Caco-2 (cell line): ENCODE measurements around the gene ZPLD1. TPM values are rescaled to one million over a fixed set of nuclear protein-coding genes. Genes with fewer than 3 reads are reported as not detected.

Experiments used
- BruUV-seq: library from RNA; stranded (reverse); fragments of 400-500 nt; replicated peaks from 2 replicates; lab custom pipeline; 2021; lab: Mats Ljungman, UMichigan
- CTCF ChIA-PET: fragments of 300-600 bp; sonication (Branson Sonifier 250); formaldehyde crosslinking; loops from one replicate; lab custom pipeline; 2022; ENCODE audit warnings: antibody characterized with exemption; lab: Charles Lee
- POLR2A ChIA-PET: fragments of 300-600 bp; sonication (Branson Sonifier 250); formaldehyde crosslinking; loops from one replicate; lab custom pipeline; 2022; ENCODE audit warnings: antibody characterized with exemption; lab: Charles Lee
- DNase-seq, 2 experiments: peaks; one replicate each; pipeline versions ENCODE4 v3.0.0 to v3.0.0-alpha.2; 2020 to 2022
- H3K27me3 ChIP-seq: replicated peaks from 2 replicates; pipeline ENCODE4 v1.6.0; 2011; ENCODE audit warnings: low read length; ENCODE audit not compliant: control insufficient read depth, insufficient read depth
- H3K36me3 ChIP-seq: 2 replicates; pipeline ENCODE4 v1.5.1; 2011; ENCODE audit warnings: low read length; ENCODE audit not compliant: control insufficient read depth, insufficient read depth
- H3K4me1 ChIP-seq: fragments of 250-450 bp; sonication (Bioruptor Pico); 2 replicates; pipeline ENCODE4 v1.5.1; 2020; ENCODE audit warnings: mild to moderate bottlenecking
- H3K4me3 ChIP-seq: 2 replicates; pipeline ENCODE4 v1.5.1; 2011; ENCODE audit warnings: low read depth, mild to moderate bottlenecking, control low read depth, low read length
- H3K9me3 ChIP-seq: fragments of 250-450 bp; sonication (Bioruptor Pico); 2 replicates; pipeline ENCODE4 v1.5.1; 2020; ENCODE audit warnings: mild to moderate bottlenecking, moderate library complexity
- H3K27ac Mint-ChIP-seq: one replicate; pipeline ENCODE4 v1.8.0; 2022; ENCODE audit warnings: mixed read lengths; ENCODE audit not compliant: unreplicated experiment
- H3K27me3 Mint-ChIP-seq: one replicate; pipeline ENCODE4 v1.8.0; 2022; ENCODE audit warnings: mixed read lengths; ENCODE audit not compliant: insufficient read depth, unreplicated experiment
- H3K36me3 Mint-ChIP-seq: one replicate; pipeline ENCODE4 v1.8.0; 2022; ENCODE audit warnings: mild to moderate bottlenecking, mixed read lengths; ENCODE audit not compliant: insufficient read depth, unreplicated experiment
- H3K4me1 Mint-ChIP-seq: one replicate; pipeline ENCODE4 v1.8.0; 2022; ENCODE audit warnings: low read depth, mixed read lengths; ENCODE audit not compliant: unreplicated experiment
- H3K4me3 Mint-ChIP-seq: one replicate; pipeline ENCODE4 v1.8.0; 2022; ENCODE audit warnings: mild to moderate bottlenecking, moderate library complexity, mixed read lengths; ENCODE audit not compliant: unreplicated experiment
- H3K9me3 Mint-ChIP-seq: one replicate; pipeline ENCODE4 v1.8.0; 2022; ENCODE audit warnings: mixed read lengths; ENCODE audit not compliant: unreplicated experiment
- intact Hi-C: fragments of 100-400 bp; cut with micrococcal nuclease; formaldehyde crosslinking; loops from one replicate; pipeline ENCODE4 v1.10.0; 2022; ENCODE audit not compliant: unreplicated experiment
- total RNA-seq: library from RNA; stranded (reverse); gene quantifications from 2 replicates; pipeline ENCODE4 v1.2.3, GENCODE V29; 2022
- TF ChIP-seq, protein P1 (sequence below), 2 experiments: fragments of 200-600 bp in 1 of 2; IDR thresholded peaks; 1 replicate in 1 of 2; 2 replicates in 1 of 2; pipeline versions ENCODE4 v1.5.1 to v1.8.0; 2011 to 2022; ENCODE audit warnings: antibody characterized with exemption in 1 of 2, control low read depth in 1 of 2, inconsistent platforms in 1 of 2, low read depth in 1 of 2, low read length in 1 of 2, mild to moderate bottlenecking in 1 of 2, moderate library complexity in 1 of 2; ENCODE audit not compliant: insufficient read depth in 1 of 2, severe bottlenecking in 1 of 2, unreplicated experiment in 1 of 2

The ZPLD1 gene
- total RNA-seq, 1 experiment from 2014 or later: not detected

DNA sequence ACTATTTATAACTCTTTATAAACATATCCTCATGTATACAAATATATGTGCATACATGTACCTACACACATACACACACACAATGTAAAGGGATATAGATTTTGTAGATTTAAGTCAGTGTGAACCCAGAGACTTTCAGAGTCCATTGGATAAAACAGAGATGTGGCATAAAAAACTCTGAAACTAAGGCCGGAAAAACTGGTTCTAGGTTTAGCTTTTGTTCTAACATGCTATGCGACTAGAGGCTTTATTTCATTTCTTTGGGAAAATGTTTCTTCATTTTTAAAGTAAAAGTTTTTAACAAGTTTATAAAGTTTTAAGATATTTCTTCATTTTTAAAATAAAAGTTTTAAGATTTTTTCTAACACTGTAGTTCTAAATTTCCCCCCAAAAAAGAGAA, 36.7 kb downstream of the ZPLD1 start:
- POLR2A ChIA-PET: no interaction called here
- CTCF ChIA-PET: interaction anchor here (1.0 kb wide), 1 partner anchor 65 kb away, joined by 3 read pairs; no protein-coding TSS in a partner anchor

DNA sequence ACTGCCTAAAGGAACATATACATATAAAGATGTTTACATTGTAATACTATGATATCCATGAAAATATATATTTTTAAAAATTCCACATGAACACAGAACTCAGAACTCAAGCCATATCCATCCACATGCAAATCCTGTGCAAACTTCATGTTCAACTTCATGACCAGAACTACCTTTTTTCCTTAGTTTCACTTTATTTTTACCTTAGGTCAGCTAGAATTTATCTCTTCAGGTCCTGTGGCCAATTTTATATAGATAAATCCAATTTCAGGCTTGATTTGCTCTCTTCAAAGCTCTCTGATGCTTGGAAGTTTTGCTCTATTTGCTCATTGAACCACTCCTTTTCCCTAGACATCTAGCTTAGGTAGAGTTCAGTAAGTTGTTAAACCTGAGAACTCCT, 38.8 kb downstream of the ZPLD1 start:
- no TSS peak for BruUV-seq

More for the DNA sequence above, 36.7 kb downstream of the ZPLD1 start:
- BruUV-seq: no TSS peak
- peaks cover 3% of the 10 kb centered on the region for H3K27me3 Mint-ChIP-seq
- peaks cover 2% of the 10 kb centered on the region for H3K4me1 Mint-ChIP-seq
- H3K4me3 Mint-ChIP-seq: no peak overlapping the region
- H3K9me3 Mint-ChIP-seq: no peaks in the 10 kb centered on the region
- TF ChIP-seq, protein P1, sequence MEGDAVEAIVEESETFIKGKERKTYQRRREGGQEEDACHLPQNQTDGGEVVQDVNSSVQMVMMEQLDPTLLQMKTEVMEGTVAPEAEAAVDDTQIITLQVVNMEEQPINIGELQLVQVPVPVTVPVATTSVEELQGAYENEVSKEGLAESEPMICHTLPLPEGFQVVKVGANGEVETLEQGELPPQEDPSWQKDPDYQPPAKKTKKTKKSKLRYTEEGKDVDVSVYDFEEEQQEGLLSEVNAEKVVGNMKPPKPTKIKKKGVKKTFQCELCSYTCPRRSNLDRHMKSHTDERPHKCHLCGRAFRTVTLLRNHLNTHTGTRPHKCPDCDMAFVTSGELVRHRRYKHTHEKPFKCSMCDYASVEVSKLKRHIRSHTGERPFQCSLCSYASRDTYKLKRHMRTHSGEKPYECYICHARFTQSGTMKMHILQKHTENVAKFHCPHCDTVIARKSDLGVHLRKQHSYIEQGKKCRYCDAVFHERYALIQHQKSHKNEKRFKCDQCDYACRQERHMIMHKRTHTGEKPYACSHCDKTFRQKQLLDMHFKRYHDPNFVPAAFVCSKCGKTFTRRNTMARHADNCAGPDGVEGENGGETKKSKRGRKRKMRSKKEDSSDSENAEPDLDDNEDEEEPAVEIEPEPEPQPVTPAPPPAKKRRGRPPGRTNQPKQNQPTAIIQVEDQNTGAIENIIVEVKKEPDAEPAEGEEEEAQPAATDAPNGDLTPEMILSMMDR (IDR thresholded peaks at IDR 0.05; ENCODE audit: insufficient read depth in 1 of 2, low read depth in 1 of 2, low read length in 1 of 2, severe bottlenecking in 1 of 2, unreplicated experiment in 1 of 2): no peak
- no peak overlapping the region for H3K27ac Mint-ChIP-seq
- H3K36me3 Mint-ChIP-seq: no peaks in the 10 kb centered on the region
- Histone ChIP-seq H3K36me3 (no peaks in the 10 kb centered on the region), H3K27me3 (no peaks in the 10 kb centered on the region), H3K9me3 (no peaks in the 10 kb centered on the region), H3K4me1 (no peaks in the 10 kb centered on the region), H3K4me3 (no peak overlapping the region)
- DNase-seq: no peak
- intact Hi-C loops: no loop called here

DNA sequence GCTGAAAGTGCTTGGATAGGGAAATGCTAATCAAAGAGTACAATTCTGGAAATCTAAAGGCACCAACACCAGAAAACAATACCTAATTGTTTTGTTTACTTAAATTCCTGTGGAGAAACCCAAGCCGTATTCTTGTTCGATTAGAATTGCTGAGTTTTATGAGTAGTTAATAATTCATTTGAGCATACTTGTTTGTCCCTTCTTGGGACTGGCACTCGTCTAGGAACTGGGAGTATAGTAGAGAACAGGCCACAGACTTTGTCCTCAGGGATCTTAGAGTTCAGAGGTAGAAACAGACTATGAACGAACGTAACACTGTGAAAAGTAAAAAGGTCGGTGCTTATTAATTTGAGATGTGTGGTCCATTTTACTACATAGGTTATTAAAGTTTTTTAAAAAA, 39.4 kb downstream of the ZPLD1 start:
- no peak overlapping the region for H3K4me3 ChIP-seq
- POLR2A ChIA-PET: no interaction called here
- TF ChIP-seq, protein P1 (IDR thresholded peaks at IDR 0.05; ENCODE audit: insufficient read depth in 1 of 2, low read depth in 1 of 2, low read length in 1 of 2, severe bottlenecking in 1 of 2, unreplicated experiment in 1 of 2): no peak
- Mint-ChIP-seq H3K36me3 (no peaks in the 10 kb centered on the region), H3K9me3 (no peaks in the 10 kb centered on the region), H3K4me1 (peaks cover 6% of the 10 kb centered on the region), H3K27me3 (no peaks in the 10 kb centered on the region), H3K27ac (no peak overlapping the region), H3K4me3 (no peak overlapping the region)
- CTCF ChIA-PET: no interaction called here
- intact Hi-C loops: no loop called here
- no peaks in the 10 kb centered on the region for H3K27me3 ChIP-seq
- no peaks in the 10 kb centered on the region for H3K36me3 ChIP-seq
- H3K4me1 ChIP-seq: no peaks in the 10 kb centered on the region
- H3K9me3 ChIP-seq: no peaks in the 10 kb centered on the region
- no peak for DNase-seq
- no TSS peak for BruUV-seq

More for the DNA sequence above, 38.8 kb downstream of the ZPLD1 start:
- H3K4me1 Mint-ChIP-seq: peaks cover 6% of the 10 kb centered on the region
- H3K27me3 Mint-ChIP-seq: no peaks in the 10 kb centered on the region
- ChIA-PET CTCF (no interaction called here), POLR2A (no interaction called here)
- H3K36me3 Mint-ChIP-seq: no peaks in the 10 kb centered on the region
- H3K4me3 Mint-ChIP-seq: no peak overlapping the region
- H3K4me3 ChIP-seq: no peak overlapping the region
- intact Hi-C loops: no loop called here
- no peaks in the 10 kb centered on the region for H3K9me3 Mint-ChIP-seq
- H3K36me3 ChIP-seq: no peaks in the 10 kb centered on the region
- H3K4me1 ChIP-seq: no peaks in the 10 kb centered on the region
- no peaks in the 10 kb centered on the region for H3K27me3 ChIP-seq
- H3K27ac Mint-ChIP-seq: no peak overlapping the region
- no peaks in the 10 kb centered on the region for H3K9me3 ChIP-seq
- no peak for DNase-seq
- TF ChIP-seq, protein P1 (IDR thresholded peaks at IDR 0.05; ENCODE audit: insufficient read depth in 1 of 2, low read depth in 1 of 2, low read length in 1 of 2, severe bottlenecking in 1 of 2, unreplicated experiment in 1 of 2): no peak
